SU-DHL-6 (cell line): ENCODE data around the gene ATOSB.

Experiments
- H2AFZ ChIP-seq: fragments of 200-600 bp; sonication (generic); 2 replicates; pipeline ENCODE4 v1.6.1; 2014; ENCODE audit warnings: low read depth, mild to moderate bottlenecking, moderate library complexity, mixed read lengths, antibody characterized with exemption, low read length; ENCODE audit not compliant: severe bottlenecking
- H3F3A ChIP-seq: fragments of 200-600 bp; shearing (Covaris generic); 2 replicates; pipeline ENCODE4 v1.6.0; 2016; ENCODE audit warnings: antibody characterized with exemption, mild to moderate bottlenecking; ENCODE audit not compliant: insufficient read depth
- H3K27ac ChIP-seq: fragments of 200-600 bp; sonication (generic); 2 replicates; pipeline ENCODE4 v1.5.1; 2016; ENCODE audit warnings: low read depth, mild to moderate bottlenecking, low read length, moderate library complexity, mixed read lengths
- H3K27me3 ChIP-seq: fragments of 200-600 bp; sonication (generic), shearing (Covaris generic); 2 replicates; pipeline ENCODE4 v1.6.0; 2014; ENCODE audit warnings: mild to moderate bottlenecking, low read length
- H3K36me3 ChIP-seq: fragments of 200-600 bp; sonication (generic); 2 replicates; pipeline ENCODE4 v1.6.1; 2014; ENCODE audit warnings: mild to moderate bottlenecking, low read length, mixed read lengths
- H3K4me2 ChIP-seq: fragments of 300-600, 200-600 bp; shearing (Covaris generic), sonication (generic); 2 replicates; pipeline ENCODE4 v1.6.0; 2014; ENCODE audit warnings: low read length, low read depth, mild to moderate bottlenecking; ENCODE audit not compliant: poor library complexity, severe bottlenecking
- H3K4me3 ChIP-seq: fragments of 200-600 bp; sonication (generic); 2 replicates; pipeline ENCODE4 v1.5.1; 2014; ENCODE audit warnings: antibody characterized with exemption, low read length, mild to moderate bottlenecking, mixed read lengths; ENCODE audit not compliant: insufficient read depth, poor library complexity, severe bottlenecking
- H3K79me2 ChIP-seq: fragments of 200-600 bp; sonication (generic); 2 replicates; pipeline ENCODE4 v1.6.1; 2014; ENCODE audit warnings: mild to moderate bottlenecking, low read length, moderate library complexity; ENCODE audit not compliant: insufficient read depth
- H3K9ac ChIP-seq: fragments of 200-600 bp; sonication (generic); 2 replicates; pipeline ENCODE4 v1.7.0; 2014; ENCODE audit warnings: mild to moderate bottlenecking, low read length
- H3K9me2 ChIP-seq: fragments of 200-600 bp; sonication (generic); replicated peaks from 2 replicates; pipeline ENCODE4 v1.6.1; 2014; ENCODE audit warnings: low read length; ENCODE audit not compliant: insufficient read depth
- H3K9me3 ChIP-seq: fragments of 200-600 bp; sonication (generic); 2 replicates; pipeline ENCODE4 v1.6.1; 2014; ENCODE audit warnings: low read length, mixed read lengths; ENCODE audit not compliant: insufficient read depth
- H4K20me1 ChIP-seq: fragments of 200-600 bp; sonication (generic); 2 replicates; pipeline ENCODE4 v1.6.1; 2014; ENCODE audit warnings: low read depth, mild to moderate bottlenecking, antibody characterized with exemption, low read length, moderate library complexity, mixed read lengths
- EZH2phosphoT487 ChIP-seq: fragments of 200-600 bp; sonication (generic), shearing (Covaris generic); conservative IDR thresholded peaks from 2 replicates; pipeline ENCODE4 v1.6.1; 2018; ENCODE audit warnings: mild to moderate bottlenecking, antibody characterized with exemption, low read length, moderate library complexity, mixed read lengths
- TF ChIP-seq, protein P1 (sequence below): fragments of 200-600 bp; sonication (generic); IDR thresholded peaks from one replicate; pipeline ENCODE4 v1.5.1; 2017; ENCODE audit warnings: antibody characterized with exemption, mild to moderate bottlenecking, low read length, moderate library complexity; ENCODE audit not compliant: insufficient read depth, poor library complexity, severe bottlenecking

The ATOSB gene, protein sequence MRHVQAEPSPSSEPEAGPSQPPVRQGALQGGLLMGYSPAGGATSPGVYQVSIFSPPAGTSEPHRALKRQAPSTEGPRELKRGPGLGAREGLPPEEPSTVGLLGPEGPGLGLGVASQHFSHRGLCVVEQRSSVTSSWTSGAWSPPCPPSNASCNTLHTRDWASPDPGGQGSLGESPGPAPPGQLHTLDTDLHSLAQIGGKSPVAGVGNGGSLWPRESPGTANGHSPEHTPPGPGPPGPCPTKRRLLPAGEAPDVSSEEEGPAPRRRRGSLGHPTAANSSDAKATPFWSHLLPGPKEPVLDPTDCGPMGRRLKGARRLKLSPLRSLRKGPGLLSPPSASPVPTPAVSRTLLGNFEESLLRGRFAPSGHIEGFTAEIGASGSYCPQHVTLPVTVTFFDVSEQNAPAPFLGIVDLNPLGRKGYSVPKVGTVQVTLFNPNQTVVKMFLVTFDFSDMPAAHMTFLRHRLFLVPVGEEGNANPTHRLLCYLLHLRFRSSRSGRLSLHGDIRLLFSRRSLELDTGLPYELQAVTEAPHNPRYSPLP

DNA sequence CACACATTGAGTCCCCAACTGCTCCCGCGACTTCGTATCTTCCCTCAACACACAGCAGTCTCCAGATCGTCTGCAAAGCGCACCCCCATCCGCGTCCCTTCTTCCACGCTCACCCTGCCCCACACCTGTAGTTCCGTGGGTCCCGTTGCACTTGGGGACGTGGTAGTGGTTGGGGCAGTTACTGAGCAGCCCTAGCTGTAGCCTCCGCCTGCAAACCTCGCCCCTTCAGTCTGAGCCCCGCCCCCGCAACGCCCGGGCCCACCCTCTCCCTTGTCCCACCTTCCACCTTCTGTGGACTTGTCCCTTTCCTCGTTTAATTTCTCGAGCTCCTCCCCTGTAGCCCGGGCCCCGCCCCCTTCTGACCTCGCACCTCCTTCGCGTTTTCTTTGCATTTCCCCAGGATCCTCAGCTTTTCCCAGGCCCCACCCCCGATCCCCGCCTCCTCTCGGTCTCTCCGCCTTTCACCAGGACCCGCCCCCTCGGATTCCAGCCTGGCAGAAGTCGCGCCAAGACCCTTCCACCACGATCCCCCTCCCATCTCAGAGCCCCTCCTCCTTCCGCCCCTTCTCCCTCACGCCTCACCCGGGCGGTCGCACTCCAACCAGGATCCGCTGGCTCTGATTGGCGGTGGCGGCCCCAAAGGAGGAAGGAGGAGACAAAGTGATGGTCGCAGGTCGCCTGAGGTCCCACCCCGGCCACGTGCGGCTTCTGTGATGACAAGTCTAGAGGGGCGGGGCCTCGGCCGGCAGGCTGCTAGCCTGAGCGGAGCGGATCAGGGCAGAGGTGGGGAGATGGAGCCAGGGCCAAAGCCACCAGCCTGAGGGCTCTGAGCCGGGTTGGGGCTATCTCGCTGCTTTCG lies at the start of gene ATOSB:
Gene ATOSB (minus strand): TSS at position 183 of the 859 bp plus-strand sequence. CDS start 7,588 bp downstream, outside the sequence.
- peak within 1 kb of the TSS; percentile 87 for H2AFZ ChIP-seq
- no peaks in the 10 kb centered on the region for H3K79me2 ChIP-seq
- no peaks in the 10 kb centered on the region for H4K20me1 ChIP-seq
- H3K9me3 ChIP-seq: no peaks in the 10 kb centered on the region
- H3K36me3 ChIP-seq: no peaks in the 10 kb centered on the region
- no peak for TF ChIP-seq EZH2phosphoT487
- TF ChIP-seq, protein P1, sequence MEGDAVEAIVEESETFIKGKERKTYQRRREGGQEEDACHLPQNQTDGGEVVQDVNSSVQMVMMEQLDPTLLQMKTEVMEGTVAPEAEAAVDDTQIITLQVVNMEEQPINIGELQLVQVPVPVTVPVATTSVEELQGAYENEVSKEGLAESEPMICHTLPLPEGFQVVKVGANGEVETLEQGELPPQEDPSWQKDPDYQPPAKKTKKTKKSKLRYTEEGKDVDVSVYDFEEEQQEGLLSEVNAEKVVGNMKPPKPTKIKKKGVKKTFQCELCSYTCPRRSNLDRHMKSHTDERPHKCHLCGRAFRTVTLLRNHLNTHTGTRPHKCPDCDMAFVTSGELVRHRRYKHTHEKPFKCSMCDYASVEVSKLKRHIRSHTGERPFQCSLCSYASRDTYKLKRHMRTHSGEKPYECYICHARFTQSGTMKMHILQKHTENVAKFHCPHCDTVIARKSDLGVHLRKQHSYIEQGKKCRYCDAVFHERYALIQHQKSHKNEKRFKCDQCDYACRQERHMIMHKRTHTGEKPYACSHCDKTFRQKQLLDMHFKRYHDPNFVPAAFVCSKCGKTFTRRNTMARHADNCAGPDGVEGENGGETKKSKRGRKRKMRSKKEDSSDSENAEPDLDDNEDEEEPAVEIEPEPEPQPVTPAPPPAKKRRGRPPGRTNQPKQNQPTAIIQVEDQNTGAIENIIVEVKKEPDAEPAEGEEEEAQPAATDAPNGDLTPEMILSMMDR: no peak
- peak within 1 kb of the TSS; percentile 58 for H3K9ac ChIP-seq
- peak within 1 kb of the TSS; percentile 66 for H3K4me3 ChIP-seq
- no peaks in the 10 kb centered on the region for H3K27me3 ChIP-seq
- peak within 1 kb of the TSS; percentile 65 for H3K27ac ChIP-seq
- peak within 1 kb of the TSS; percentile 96 for H3K4me2 ChIP-seq
- H3F3A ChIP-seq: peaks cover 11% of the 10 kb centered on the region
- no peaks in the 10 kb centered on the region for H3K9me2 ChIP-seq

DNA sequence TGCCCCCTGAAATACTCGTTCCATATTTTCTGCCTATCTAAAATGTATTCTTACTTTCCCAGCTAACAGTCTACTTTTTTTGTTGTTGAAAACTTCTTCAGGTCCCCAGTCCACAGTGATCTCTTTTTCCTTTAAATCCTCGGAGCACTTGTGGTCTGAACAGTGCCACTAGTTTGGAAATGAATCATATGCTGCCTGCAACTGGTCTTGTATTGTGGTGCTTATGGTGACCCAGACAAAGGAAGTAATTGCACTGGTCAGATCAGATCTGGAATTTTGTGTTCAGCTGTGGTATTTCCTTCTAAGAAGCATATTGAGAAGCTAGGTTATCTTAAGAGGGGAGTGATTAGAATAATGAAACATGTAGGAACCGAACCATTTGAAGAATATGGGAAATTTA lies 49.0 kb upstream of the ATOSB start:
- H3K4me3 ChIP-seq: no peak overlapping the region
- H3K36me3 ChIP-seq: no peaks in the 10 kb centered on the region
- H3K9me3 ChIP-seq: no peaks in the 10 kb centered on the region
- no peaks in the 10 kb centered on the region for H3K9me2 ChIP-seq
- no peak overlapping the region for H3K9ac ChIP-seq
- TF ChIP-seq, protein P1: no peak
- H3K79me2 ChIP-seq: no peaks in the 10 kb centered on the region
- H2AFZ ChIP-seq: no peak overlapping the region
- no peaks in the 10 kb centered on the region for H4K20me1 ChIP-seq
- H3F3A ChIP-seq: no peaks in the 10 kb centered on the region
- no peak overlapping the region for H3K27ac ChIP-seq
- no peaks in the 10 kb centered on the region for H3K27me3 ChIP-seq
- no peak overlapping the region for H3K4me2 ChIP-seq

DNA sequence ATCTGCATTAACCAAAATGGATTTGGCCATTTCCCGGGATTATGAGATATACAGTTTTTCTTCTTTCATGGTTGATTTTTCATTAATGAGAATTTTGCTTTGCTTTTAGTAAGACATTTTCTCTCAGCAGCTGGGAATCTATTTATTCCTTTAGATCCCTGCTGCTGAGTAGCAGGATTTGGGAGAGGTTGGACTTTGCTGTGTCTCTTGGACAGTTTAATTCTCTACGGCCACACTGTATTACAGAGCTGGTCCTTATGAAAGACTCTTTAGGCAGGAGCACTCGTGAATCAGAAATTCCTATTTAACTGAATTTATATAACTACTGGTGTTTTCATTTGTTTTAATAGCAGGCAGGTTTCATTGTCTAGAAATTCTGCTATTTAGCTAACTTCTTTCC lies 47.8 kb upstream of the ATOSB start:
- Histone ChIP-seq H3K36me3 (no peaks in the 10 kb centered on the region), H3K79me2 (no peaks in the 10 kb centered on the region), H3K9me3 (no peaks in the 10 kb centered on the region), H4K20me1 (no peaks in the 10 kb centered on the region), H3K9ac (no peak overlapping the region), H3F3A (0 out of 2 replicates have a peak, but pooled peaks cover 3% of the 10 kb centered on the region), H3K27ac (no peak overlapping the region), H3K27me3 (no peaks in the 10 kb centered on the region), H3K4me3 (no peak overlapping the region), H3K4me2 (no peak overlapping the region), H3K9me2 (no peaks in the 10 kb centered on the region), H2AFZ (no peak overlapping the region)
- no peak for TF ChIP-seq EZH2phosphoT487
- TF ChIP-seq, protein P1: no peak
